ENCODE results near the gene NHLRC1.
A peak's percentile ranks its signal among the peaks of the same experiment; 100 is the strongest.

DNA sequence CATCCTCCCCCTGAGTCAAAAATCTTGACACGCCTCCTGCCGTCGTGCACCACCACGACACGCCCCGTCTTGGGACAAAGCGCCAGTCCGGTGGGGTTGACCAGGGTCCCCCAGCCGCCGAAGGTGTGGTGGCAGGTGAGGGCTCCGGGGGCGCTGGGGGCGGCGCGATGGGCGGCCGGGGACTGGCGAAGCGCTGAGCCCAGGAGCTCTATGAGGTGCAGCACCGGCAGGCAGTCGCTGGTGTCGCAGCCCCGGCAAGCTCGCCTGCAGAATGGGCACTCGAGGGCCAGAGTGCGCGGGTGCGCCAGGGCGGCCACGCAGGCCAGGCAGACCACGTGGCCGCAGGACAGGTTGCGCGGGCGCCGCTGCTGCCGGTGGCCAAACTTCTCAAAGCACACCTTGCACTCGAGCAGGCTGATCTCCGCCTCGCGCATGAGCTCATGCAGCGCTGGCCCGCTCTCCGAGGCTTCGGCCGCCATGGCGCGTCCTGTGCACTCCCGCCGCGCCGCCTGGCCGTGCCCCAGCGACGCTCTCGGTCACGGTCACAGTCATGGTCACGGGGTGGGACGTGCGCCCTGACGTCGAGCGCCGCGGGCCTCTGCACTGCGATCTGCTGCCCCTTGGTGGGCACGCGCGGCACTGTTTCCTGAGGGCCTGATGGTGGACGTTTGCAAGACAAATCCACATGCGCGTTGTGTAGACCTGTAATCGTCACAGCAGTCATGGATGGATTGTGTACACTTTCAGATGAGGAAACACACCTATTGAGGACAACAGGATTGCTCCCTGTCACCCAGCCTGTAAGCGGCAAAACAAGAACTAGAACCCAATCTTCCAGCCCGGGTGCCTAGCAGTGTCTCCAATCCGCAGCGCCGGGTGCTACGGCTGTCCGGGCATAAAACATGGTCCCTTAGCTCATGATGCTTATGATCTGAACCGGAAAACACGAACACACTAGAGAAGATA lies at the start of gene NHLRC1:
- TF ChIP-seq, protein P1, sequence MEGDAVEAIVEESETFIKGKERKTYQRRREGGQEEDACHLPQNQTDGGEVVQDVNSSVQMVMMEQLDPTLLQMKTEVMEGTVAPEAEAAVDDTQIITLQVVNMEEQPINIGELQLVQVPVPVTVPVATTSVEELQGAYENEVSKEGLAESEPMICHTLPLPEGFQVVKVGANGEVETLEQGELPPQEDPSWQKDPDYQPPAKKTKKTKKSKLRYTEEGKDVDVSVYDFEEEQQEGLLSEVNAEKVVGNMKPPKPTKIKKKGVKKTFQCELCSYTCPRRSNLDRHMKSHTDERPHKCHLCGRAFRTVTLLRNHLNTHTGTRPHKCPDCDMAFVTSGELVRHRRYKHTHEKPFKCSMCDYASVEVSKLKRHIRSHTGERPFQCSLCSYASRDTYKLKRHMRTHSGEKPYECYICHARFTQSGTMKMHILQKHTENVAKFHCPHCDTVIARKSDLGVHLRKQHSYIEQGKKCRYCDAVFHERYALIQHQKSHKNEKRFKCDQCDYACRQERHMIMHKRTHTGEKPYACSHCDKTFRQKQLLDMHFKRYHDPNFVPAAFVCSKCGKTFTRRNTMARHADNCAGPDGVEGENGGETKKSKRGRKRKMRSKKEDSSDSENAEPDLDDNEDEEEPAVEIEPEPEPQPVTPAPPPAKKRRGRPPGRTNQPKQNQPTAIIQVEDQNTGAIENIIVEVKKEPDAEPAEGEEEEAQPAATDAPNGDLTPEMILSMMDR (IDR thresholded peaks at IDR 0.05), result peak; percentile 96 to 98 (median 97)
- TF ChIP-seq POLR2A (IDR thresholded peaks at IDR 0.05), result peak; percentile 39 to 51

Data from gastroesophageal sphincter (tissue), 3 donors.